ENCODE measurements around the gene ANKRD36C. TPM values are rescaled to one million over a fixed set of nuclear protein-coding genes. Genes with fewer than 3 reads are reported as not detected.
A peak's percentile ranks its signal among the peaks of the same experiment; 100 is the strongest.
"Not testable (repeated sequence)": the region's sequence is repeated elsewhere in the genome, so short reads cannot be mapped to it uniquely, and the experiment has no call there.

Gene ANKRD36C
- total RNA-seq, 4 donors from 2014 or later = 9.0 to 42.6 (median 18.8) TPM

DNA sequence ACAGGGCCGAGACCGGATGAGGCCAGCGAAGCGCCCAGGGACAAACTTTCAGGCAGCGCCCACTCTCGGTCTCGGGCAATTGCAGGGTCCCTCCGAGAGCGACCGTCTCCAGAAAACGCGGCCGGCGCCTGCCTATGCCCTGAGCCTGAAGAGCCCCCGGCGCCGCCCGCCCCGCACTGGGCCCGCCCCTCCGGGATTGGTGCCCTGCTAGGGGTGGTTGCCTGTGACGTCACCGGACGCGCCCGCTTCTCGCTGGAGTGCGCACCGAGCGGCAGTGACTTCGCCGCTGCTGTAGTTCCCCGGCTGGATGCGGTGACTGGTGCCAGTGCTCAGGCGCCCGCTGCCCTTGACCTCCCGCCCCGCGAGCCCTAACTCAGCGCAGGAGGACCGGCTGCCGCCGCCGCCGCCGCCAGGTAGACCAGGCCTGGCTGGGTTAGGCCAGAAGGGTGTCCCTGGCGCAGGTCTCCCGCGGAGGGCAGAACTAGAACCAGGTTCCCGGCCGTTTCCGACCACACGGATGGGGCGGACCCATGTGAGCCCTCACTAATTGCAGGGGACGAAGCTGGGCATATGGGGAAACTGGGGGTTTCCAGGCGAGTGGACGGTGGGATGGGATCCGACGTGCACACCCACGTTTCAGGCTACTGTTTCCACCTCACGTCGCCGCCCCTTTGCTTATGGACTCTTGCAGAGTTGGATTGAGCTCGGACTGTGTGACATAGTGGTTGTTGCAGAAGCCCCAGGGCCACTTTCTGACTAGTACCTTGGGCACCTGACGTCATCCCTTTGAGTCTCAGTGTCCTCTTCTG is 18.9 kb upstream of the ANKRD36C start:
- Histone ChIP-seq H3K4me3 (peak overlapping the region; percentile 59 to 83), H3K27ac (peak overlapping the region; percentile 87 to 91 (median 88)), H3K4me1 (peaks cover 0 to 30% (median 4%) of the 10 kb centered on the region in 3 donors)
- not testable (repeated sequence) for H3K36me3 ChIP-seq, H3K27me3 ChIP-seq, H3K9me3 ChIP-seq
- ATAC-seq = peak; percentile 99
- no CpG with 5 or more reads among the region's 65 CpGs for WGBS, 2 donors (ENCODE audit: low coverage in 1 of 2)
- TF ChIP-seq POLR2AphosphoS5 (IDR thresholded peaks at IDR 0.05) = peak; percentile 51
- TF ChIP-seq POLR2A (IDR thresholded peaks at IDR 0.05) = peak; percentile 45 to 67

DNA sequence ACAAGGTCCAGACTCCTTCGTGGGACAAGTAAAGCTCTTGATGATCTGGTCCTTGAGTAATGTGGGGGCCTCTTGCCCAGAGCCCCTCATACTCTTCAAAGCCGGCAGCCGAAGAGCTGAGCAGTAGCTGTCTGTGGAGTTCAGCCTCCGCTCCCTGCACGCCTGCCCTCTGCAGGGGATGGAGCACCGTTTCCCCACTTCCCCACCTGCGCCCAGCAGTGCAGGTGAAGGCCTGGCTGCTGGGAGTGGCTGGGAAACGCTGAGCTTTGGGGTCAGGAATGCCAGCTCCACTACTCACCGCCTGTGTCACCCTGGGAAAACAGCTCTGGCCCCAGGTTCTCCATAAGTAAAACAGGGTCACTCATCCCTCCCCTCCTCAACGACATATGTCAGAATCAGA is 18.2 kb upstream of the ANKRD36C start:
- peak; percentile 46 for ATAC-seq
- 14% methylated on average over 4 of the region's 10 CpGs; no CpG with 5 or more reads in 1 of the 2 donors for WGBS, 2 donors (ENCODE audit: low coverage in 1 of 2)

DNA sequence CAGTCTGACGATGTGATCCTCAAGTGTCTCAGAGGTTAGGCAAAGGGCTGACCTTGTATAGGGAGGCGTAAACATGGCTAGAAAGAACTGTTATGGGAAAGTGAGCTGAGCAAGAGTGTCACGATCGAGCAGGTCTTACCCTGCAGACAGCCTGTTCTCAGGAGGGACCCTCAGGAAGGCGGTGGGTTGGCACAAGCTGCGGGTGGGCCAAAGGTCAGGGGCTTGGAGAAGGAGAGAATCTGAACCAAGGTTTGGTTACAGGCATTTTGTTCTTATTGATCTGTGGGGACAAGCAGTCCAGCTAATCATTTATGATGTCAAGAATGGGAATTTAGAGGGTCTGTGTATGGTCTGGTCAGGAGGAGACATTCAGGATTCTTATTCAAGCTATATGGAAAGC is 16.4 kb upstream of the ANKRD36C start:
- not testable (repeated sequence) for H3K4me3 ChIP-seq, H3K36me3 ChIP-seq, H3K27me3 ChIP-seq, H3K9me3 ChIP-seq, H3K27ac ChIP-seq, ATAC-seq
- 54 to 64% methylated on average over 4 to 6 of the region's 6 CpGs for WGBS, 2 donors (ENCODE audit: low coverage in 1 of 2)
- peaks cover 0 to 30% (median 4%) of the 10 kb centered on the region in 3 donors for H3K4me1 ChIP-seq

More for the DNA sequence above, 18.2 kb upstream of the ANKRD36C start:
- H3K4me3 ChIP-seq = peak overlapping the region; percentile 59 to 83
- H3K27ac ChIP-seq = peak overlapping the region; percentile 87 to 91 (median 88)
- not testable (repeated sequence) for H3K36me3 ChIP-seq, H3K9me3 ChIP-seq, H3K27me3 ChIP-seq
- peaks cover 0 to 30% (median 4%) of the 10 kb centered on the region in 3 donors for H3K4me1 ChIP-seq

DNA sequence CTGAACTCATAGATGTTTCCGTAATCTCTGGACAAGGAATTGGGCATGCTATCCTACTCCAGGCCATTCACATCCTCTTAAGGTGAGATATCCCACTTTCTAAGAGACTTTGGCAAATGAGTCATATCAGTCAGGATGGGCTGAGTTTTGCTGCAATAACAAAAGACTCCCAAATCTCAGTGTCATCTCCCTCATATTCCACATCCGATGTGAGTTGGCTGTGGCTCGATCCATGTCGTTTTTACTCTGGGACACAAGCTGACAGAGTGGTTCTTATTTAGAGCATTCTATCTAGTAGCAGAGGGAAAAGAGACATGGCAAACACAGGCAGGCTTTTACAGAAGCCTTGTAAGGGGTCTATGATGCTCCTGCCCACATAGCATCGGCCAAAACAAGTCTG is 14.6 kb upstream of the ANKRD36C start:
- H3K9me3 ChIP-seq, H3K4me3 ChIP-seq, ATAC-seq, H3K27me3 ChIP-seq, H3K36me3 ChIP-seq, H3K27ac ChIP-seq: not testable (repeated sequence)
- H3K4me1 ChIP-seq = peaks cover 0 to 15% (median 4%) of the 10 kb centered on the region in 3 donors
- 94 to 96% methylated on average over 3 to 4 of the region's 5 CpGs for WGBS, 2 donors (ENCODE audit: low coverage in 1 of 2)

DNA sequence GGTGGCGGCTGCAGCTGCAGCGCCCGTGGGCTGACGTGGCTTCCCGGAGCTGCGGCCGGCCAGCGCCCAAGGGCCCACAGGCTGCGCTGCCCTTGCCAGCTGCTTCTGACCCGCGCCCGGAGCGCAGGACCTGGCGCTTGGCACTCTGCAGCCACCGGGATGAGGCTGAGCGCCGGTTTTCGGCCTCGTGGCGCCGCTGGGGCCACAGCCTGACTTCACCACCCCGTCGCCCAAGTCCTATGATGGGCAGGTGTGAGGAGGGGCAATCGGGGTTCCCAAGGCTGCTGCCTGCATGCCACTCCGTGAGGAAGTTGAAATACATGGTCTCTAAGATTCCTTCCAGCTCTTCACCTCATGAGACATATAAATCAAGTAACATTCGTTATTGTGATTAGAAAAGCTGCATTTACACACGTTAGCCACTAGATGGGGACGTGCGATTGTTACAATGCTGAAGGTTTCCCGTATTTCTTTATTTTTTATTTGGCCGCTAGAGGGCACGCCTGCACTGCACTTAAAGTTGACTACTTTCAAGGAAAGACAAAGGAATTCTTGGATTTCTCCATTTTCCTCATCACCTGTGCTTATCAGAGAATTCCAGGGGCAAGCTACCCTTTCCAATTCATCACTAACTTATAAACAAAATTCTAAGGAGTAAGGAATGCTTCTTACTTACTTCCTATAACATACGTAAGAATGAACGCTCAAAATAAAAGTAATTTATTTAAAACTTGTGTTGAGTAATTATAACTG is 1.1 kb upstream of the ANKRD36C start:
- ATAC-seq = peak; percentile 72
- peak; percentile 5 for TF ChIP-seq POLR2AphosphoS5 (IDR thresholded peaks at IDR 0.05)
- TF ChIP-seq, protein P1, sequence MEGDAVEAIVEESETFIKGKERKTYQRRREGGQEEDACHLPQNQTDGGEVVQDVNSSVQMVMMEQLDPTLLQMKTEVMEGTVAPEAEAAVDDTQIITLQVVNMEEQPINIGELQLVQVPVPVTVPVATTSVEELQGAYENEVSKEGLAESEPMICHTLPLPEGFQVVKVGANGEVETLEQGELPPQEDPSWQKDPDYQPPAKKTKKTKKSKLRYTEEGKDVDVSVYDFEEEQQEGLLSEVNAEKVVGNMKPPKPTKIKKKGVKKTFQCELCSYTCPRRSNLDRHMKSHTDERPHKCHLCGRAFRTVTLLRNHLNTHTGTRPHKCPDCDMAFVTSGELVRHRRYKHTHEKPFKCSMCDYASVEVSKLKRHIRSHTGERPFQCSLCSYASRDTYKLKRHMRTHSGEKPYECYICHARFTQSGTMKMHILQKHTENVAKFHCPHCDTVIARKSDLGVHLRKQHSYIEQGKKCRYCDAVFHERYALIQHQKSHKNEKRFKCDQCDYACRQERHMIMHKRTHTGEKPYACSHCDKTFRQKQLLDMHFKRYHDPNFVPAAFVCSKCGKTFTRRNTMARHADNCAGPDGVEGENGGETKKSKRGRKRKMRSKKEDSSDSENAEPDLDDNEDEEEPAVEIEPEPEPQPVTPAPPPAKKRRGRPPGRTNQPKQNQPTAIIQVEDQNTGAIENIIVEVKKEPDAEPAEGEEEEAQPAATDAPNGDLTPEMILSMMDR (IDR thresholded peaks at IDR 0.05) = peak; percentile 79 to 98 (median 88)
- Histone ChIP-seq H3K27ac (peak overlapping the region; percentile 82 to 89 (median 86)), H3K4me3 (peak overlapping the region; percentile 59 to 65)
- H3K36me3 ChIP-seq, H3K27me3 ChIP-seq, H3K9me3 ChIP-seq, H3K4me1 ChIP-seq: not testable (repeated sequence)
- WGBS, 2 donors (ENCODE audit: low coverage in 1 of 2) = 9 to 11% methylated on average over 7 to 10 of the region's 34 CpGs

DNA sequence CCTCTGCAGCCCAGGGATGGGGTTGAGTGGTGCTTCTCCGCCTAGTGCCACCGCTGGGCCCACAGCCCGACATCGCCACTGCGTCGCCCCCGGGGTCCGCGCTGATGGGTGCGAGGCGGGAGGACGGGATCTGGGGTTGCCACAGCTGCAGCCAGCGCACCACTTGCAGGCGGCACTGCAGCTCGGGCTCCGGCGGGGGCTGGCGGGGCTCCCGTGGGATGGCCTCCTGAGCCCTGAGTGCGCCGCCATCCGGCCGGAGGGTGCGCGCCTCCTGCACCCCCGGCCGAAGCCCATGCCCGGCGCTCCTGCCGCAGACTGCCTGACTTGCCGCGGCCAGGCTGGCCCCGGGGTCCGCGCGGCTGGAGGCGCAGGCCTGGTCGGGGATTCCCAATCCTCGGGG is 478 bp upstream of the ANKRD36C start:
- WGBS, 2 donors (ENCODE audit: low coverage in 1 of 2) = no CpG with 5 or more reads among the region's 39 CpGs
- ATAC-seq = peak; percentile 77
- Histone ChIP-seq H3K4me3 (peak overlapping the region; percentile 59 to 65), H3K27ac (peak overlapping the region; percentile 82 to 89 (median 86))
- not testable (repeated sequence) for H3K9me3 ChIP-seq, H3K4me1 ChIP-seq, H3K36me3 ChIP-seq, H3K27me3 ChIP-seq

DNA sequence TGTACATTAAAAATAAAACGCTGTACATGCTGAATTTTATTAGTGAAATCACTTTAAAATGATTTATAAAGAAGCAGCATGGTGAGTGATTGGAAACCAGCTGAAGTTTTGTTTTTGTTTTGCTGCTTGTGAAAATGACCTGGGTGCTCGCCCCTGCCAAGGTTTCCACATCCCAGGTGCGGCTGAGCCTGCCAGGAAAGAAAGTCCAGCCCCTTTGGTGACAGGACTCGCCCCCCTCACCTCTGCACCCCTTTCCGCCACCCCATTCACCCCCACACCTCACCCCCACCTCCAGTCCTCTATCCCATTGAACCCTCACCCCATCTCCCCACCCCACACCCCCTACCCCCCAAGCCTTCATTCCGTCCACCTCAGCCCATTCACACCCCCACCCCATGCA is 740 bp downstream of the ANKRD36C start:
- H3K4me3 ChIP-seq = peak overlapping the region; percentile 59 to 100
- not testable (repeated sequence) for H3K4me1 ChIP-seq, H3K9me3 ChIP-seq, H3K36me3 ChIP-seq, ATAC-seq, H3K27me3 ChIP-seq
- 4 to 8% methylated on average over 3 to 4 of the region's 6 CpGs for WGBS, 2 donors (ENCODE audit: low coverage in 1 of 2)
- H3K27ac ChIP-seq = peak overlapping the region in 3 of 4 donors; percentile 82 to 89 (median 87)

DNA sequence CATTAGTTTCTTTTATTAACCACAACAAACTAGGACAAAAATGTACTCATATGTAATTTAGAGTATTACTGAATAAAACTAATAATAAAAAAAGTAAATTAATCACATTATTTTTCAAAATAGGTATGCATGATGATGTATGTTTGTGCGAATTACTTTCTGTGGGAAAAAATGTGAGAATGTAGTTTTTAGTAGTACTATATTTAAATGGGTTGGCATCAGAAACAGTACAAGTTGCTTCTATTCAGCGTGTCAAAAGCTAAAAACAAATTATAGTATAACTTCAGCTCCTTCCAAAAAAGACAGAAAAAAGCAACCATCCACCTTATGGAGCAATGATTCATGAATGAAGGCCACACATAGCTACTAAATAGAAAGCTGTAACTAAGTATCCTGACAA is 40.0 kb downstream of the ANKRD36C start:
- ATAC-seq, H3K27me3 ChIP-seq, H3K4me3 ChIP-seq, H3K4me1 ChIP-seq, H3K9me3 ChIP-seq, H3K27ac ChIP-seq: not testable (repeated sequence)
- WGBS, 2 donors (ENCODE audit: low coverage in 1 of 2) = 48 to 57% methylated on average over 2 of the region's 2 CpGs
- peaks cover 0 to 49% of the 10 kb centered on the region in 2 donors for H3K36me3 ChIP-seq

DNA sequence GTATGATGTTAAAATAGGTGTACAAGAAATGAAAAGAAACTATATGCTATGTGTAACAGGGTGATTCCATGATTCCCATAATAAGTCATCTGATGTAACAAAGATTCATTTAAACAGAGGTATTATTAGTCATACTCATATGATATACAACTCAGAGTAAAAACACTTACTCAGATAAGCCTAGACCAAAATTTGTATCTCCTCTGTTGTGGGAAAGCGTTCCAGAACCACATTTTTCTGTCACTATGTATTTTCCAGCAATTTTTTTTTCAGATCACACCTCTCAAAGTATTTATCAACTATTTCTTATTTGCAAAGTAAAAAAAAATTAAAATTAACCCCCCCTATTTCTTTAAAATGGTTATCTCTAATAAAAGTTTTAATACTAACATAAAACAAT is 43.6 kb downstream of the ANKRD36C start:
- not testable (repeated sequence) for H3K4me3 ChIP-seq, H3K27me3 ChIP-seq, H3K4me1 ChIP-seq, H3K27ac ChIP-seq, H3K9me3 ChIP-seq, ATAC-seq
- peaks cover 0 to 45% of the 10 kb centered on the region in 2 donors for H3K36me3 ChIP-seq
- WGBS, 2 donors (ENCODE audit: low coverage in 1 of 2) = 45 to 60% methylated on average over 1 of the region's 1 CpG

DNA sequence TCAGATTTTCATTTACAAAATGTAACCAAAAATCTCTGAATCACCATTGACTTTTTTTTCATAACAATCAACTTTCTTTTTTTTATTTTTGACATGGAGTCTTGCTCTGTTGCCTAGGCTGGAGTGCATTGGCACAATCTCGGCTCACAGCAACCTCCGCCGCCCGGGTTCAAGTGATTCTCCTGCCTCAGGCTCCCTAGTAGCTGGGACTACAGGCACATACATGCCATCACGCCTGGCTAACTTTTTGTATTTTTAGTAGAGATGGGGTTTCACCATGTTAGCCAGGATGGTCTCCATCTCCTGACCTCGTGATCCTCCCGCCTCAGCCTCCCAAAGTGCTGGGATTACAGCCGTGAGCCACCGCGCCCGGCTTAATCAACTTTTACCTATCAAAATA is 51.7 kb downstream of the ANKRD36C start:
- not testable (repeated sequence) for H3K27me3 ChIP-seq, H3K9me3 ChIP-seq, H3K4me3 ChIP-seq, ATAC-seq, H3K4me1 ChIP-seq, H3K27ac ChIP-seq
- WGBS, 2 donors (ENCODE audit: low coverage in 1 of 2) = 79 to 93% methylated on average over 11 of the region's 11 CpGs
- H3K36me3 ChIP-seq = peaks cover 0 to 28% of the 10 kb centered on the region in 2 donors

DNA sequence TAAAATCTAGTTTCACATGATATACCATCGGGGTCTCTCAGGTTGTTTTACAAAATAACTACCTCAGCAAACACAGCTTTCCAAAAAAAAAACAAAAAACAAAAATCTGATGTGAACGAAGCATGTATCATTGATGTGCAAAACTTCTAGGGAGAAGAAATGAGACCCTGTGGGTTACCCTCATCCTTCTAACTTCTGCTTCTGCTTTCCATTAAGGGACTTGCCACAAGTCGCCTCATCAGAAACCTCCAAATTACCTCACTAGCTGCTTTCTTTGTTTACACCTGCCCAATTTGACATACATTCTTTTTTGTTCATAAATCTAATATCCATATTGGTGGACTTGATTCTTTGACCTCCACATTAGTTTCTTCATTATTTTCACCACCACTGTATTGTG is 60.9 kb downstream of the ANKRD36C start:
- H3K27me3 ChIP-seq, ATAC-seq, H3K9me3 ChIP-seq, H3K27ac ChIP-seq, H3K4me1 ChIP-seq, H3K4me3 ChIP-seq: not testable (repeated sequence)
- 91 to 100% methylated on average over 2 to 3 of the region's 3 CpGs for WGBS, 2 donors (ENCODE audit: low coverage in 1 of 2)
- H3K36me3 ChIP-seq = peaks cover 0 to 49% of the 10 kb centered on the region in 2 donors

DNA sequence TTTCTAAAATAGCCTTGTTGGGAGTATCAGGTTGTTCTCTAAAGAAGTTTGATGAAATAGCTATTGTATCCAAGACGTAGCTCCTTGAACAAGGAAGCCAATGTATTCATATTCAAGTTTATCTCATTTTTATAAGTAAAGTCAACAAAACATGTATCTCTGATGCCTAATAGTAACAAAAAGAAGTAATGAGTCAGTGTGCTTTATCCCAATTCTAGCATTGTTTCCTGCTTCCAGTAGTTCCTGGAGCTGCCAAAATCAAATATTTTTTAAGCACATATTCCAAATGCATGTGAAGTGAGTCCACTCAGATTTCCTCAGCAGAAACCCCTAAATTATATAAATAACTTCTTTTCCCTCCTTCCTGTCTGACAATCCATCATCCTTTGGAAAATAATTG is 74.6 kb downstream of the ANKRD36C start:
- not testable (repeated sequence) for H3K27ac ChIP-seq, H3K4me1 ChIP-seq, ATAC-seq, H3K4me3 ChIP-seq, H3K9me3 ChIP-seq, H3K27me3 ChIP-seq
- WGBS, 2 donors (ENCODE audit: low coverage in 1 of 2) = 50% methylated on average over 1 of the region's 1 CpG
- peaks cover 0 to 60% of the 10 kb centered on the region in 2 donors for H3K36me3 ChIP-seq
